Measurements from ENCODE around the gene NCMAP. TPM values are rescaled to one million over a fixed set of nuclear protein-coding genes. Genes with fewer than 3 reads are reported as not detected.

The NCMAP gene
- total and polyA plus RNA-seq, 2 of the 8 experiments (the other 6 are each of a cell fraction or from before 2014, with no cell fraction given): 0.21 to 0.39 TPM

- no peak for TF ChIP-seq CBX5 (IDR thresholded peaks at IDR 0.05; ENCODE audit: low read depth, low read length)
- TF ChIP-seq TAF7 (optimal IDR thresholded peaks at IDR 0.05; ENCODE audit: borderline replicate concordance, low read depth, low read length): no peak
These were observed 11.6 kb upstream of the NCMAP start (continued) for GRCh38 chr1:24544239-24544638.

Data from H1 (cell line).